Effector memory CD8-positive, alpha-beta T cell (primary cell): Measurements from ENCODE around the gene PLXNA4.

ENCODE experiments used
- ATAC-seq: fragments of 150-1000 bp; cut with Tn5 transposase; replicated peaks from 2 replicates; pipeline ENCODE4 v1.10.0; 2021; ENCODE audit warnings: mild to moderate bottlenecking, moderate library complexity
- DNase-seq, 3 experiments: peaks; one replicate each; pipeline ENCODE4 v3.0.0; 2021
- H3K27ac Mint-ChIP-seq, 2 donors: one replicate each; pipeline ENCODE4 v1.8.0; 2022; ENCODE audit warnings: mild to moderate bottlenecking in 2 of 2, mixed read lengths in 2 of 2, moderate library complexity in 2 of 2
- H3K27me3 Mint-ChIP-seq, 2 donors: one replicate each; pipeline ENCODE4 v1.8.0; 2022; ENCODE audit warnings: mixed read lengths in 2 of 2
- H3K36me3 Mint-ChIP-seq: one replicate; pipeline ENCODE4 v1.8.0; 2022; ENCODE audit warnings: mild to moderate bottlenecking, moderate library complexity, mixed read lengths; ENCODE audit not compliant: insufficient read depth
- H3K4me1 Mint-ChIP-seq, 2 donors: one replicate each; pipeline ENCODE4 v1.8.0; 2022; ENCODE audit warnings: low read depth in 2 of 2, mixed read lengths in 2 of 2
- H3K4me3 Mint-ChIP-seq, 2 donors: one replicate each; pipeline ENCODE4 v1.8.0; 2022; ENCODE audit warnings: mild to moderate bottlenecking in 2 of 2, mixed read lengths in 2 of 2, moderate library complexity in 2 of 2
- H3K9me3 Mint-ChIP-seq, 2 donors: one replicate each; pipeline ENCODE4 v1.8.0; 2022; ENCODE audit warnings: mixed read lengths in 2 of 2

Gene PLXNA4

DNA sequence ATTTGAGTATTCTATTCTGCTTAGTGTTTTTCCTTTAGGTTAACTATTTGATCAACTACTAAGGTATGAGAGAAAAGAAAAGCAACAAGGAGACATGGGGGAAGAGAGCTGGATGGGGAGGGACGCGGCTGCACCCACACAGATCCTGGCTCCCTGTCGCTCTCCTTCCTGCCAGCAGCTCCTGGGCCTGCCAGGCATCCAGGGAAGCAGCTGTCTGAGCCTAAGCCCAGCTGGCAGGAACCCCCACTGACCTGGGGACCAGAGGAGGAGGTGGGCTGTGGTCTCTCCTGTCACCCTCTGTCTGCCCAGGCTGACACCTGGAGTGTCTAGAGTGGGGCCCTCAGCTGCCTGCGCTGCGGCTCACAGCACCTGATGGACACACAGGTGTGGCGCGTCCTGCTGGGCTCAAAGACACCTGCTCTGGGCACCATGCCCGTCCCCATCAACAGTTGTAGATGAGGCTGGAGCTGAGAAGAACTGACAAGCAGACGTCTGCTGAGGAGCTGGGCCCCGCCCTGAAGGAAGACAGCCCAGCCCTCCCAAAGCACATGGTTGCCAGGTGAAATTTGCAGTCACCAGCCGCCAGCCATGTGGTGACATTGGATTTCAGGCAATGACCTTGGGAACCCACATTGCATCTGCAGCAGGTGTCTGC, 207.9 kb downstream of the PLXNA4 start:
- Mint-ChIP-seq H3K27ac (no peak overlapping the region), H3K4me1 (peaks cover 0 to 2% of the 10 kb centered on the region in 2 donors), H3K27me3 (peaks cover 44 to 49% of the 10 kb centered on the region in 2 donors), H3K9me3 (no peaks in the 10 kb centered on the region), H3K36me3 (no peaks in the 10 kb centered on the region), H3K4me3 (no peak overlapping the region)
- ATAC-seq (no peak), DNase-seq (no peak)

GRCh38 chr7:132367795-132368194, 208.5 kb downstream of the PLXNA4 start:
- DNase-seq (no peak), ATAC-seq (no peak)
- H3K4me1 Mint-ChIP-seq: peaks cover 0 to 2% of the 10 kb centered on the region in 2 donors

GRCh38 chr7:132367004-132367403, 209.3 kb downstream of the PLXNA4 start:
- ATAC-seq (no peak), DNase-seq (no peak)
- Mint-ChIP-seq H3K9me3 (no peaks in the 10 kb centered on the region), H3K36me3 (peaks cover 2% of the 10 kb centered on the region), H3K27ac (no peak overlapping the region), H3K4me1 (peaks cover 0 to 2% of the 10 kb centered on the region in 2 donors), H3K4me3 (no peak overlapping the region), H3K27me3 (peaks cover 44 to 49% of the 10 kb centered on the region in 2 donors)

More at GRCh38 chr7:132367795-132368194, 208.5 kb downstream of the PLXNA4 start:
- Mint-ChIP-seq H3K27me3 (peaks cover 44 to 49% of the 10 kb centered on the region in 2 donors), H3K36me3 (peaks cover 2% of the 10 kb centered on the region), H3K4me3 (no peak overlapping the region), H3K9me3 (no peaks in the 10 kb centered on the region), H3K27ac (no peak overlapping the region)

- DNase-seq (no peak), ATAC-seq (no peak)
- no peak overlapping the region for H3K4me3 Mint-ChIP-seq
- H3K27me3 Mint-ChIP-seq: peaks cover 41 to 57% of the 10 kb centered on the region in 2 donors
- H3K4me1 Mint-ChIP-seq: peaks cover 0 to 2% of the 10 kb centered on the region in 2 donors
- H3K9me3 Mint-ChIP-seq: no peaks in the 10 kb centered on the region
- H3K27ac Mint-ChIP-seq: no peak overlapping the region
- peaks cover 2% of the 10 kb centered on the region for H3K36me3 Mint-ChIP-seq
Observed at GRCh38 chr7:132364226-132364625, 212.0 kb downstream of the PLXNA4 start.

GRCh38 chr7:132362059-132362458, 214.2 kb downstream of the PLXNA4 start:
- H3K36me3 Mint-ChIP-seq: peaks cover 2% of the 10 kb centered on the region
- H3K4me1 Mint-ChIP-seq: peaks cover 0 to 2% of the 10 kb centered on the region in 2 donors
- peaks cover 25 to 43% of the 10 kb centered on the region in 2 donors for H3K27me3 Mint-ChIP-seq
- H3K27ac Mint-ChIP-seq: no peak overlapping the region
- ATAC-seq (no peak), DNase-seq (no peak)
- no peaks in the 10 kb centered on the region for H3K9me3 Mint-ChIP-seq
- H3K4me3 Mint-ChIP-seq: no peak overlapping the region

DNA sequence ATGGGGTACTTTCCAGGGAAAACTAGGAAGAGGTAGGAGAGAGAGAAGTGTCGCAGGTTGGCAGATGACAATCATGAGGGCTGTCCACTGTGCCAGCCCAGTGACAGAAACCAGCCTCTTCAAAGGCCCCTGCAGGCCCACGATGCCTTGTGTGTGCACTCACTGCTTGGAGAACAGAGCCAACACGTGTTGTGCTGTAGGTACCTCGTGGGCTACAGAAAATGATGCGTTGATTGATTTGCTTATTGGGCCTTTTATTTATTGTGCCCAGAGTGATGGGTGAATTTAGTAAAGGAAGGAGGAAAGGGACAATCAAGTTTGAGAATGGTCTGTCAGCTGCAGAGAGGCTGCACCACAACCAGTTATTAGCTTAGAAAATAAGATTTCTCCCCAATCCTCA, 215.1 kb downstream of the PLXNA4 start:
- peaks cover 2% of the 10 kb centered on the region for H3K36me3 Mint-ChIP-seq
- no peaks in the 10 kb centered on the region for H3K9me3 Mint-ChIP-seq
- H3K4me3 Mint-ChIP-seq: no peak overlapping the region
- peaks cover 24 to 48% of the 10 kb centered on the region in 2 donors for H3K27me3 Mint-ChIP-seq
- no peak overlapping the region for H3K27ac Mint-ChIP-seq
- ATAC-seq (no peak), DNase-seq (no peak)
- H3K4me1 Mint-ChIP-seq: peaks cover 0 to 2% of the 10 kb centered on the region in 2 donors

DNA sequence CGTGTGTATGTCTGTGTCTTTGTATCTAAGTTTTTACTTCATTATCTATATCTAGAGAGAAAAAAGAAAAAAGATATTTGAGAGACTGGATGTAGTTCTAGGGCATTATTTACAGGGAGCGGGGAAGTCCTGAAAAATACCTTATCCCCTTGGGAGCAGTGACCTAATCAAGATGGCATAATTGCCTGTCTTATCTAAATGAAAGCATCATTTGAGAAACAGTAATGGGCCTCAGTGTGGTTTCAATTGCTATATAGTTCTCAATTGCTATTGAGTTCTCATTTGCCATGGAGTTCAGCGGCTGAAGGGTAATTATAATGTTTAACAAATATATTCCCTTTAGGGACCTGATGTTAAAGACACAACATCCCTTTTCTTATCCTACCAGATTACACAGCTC, 216.5 kb downstream of the PLXNA4 start:
- DNase-seq (no peak), ATAC-seq (no peak)
- no peaks in the 10 kb centered on the region for H3K4me1 Mint-ChIP-seq
- no peak overlapping the region for H3K4me3 Mint-ChIP-seq
- peaks cover 2% of the 10 kb centered on the region for H3K36me3 Mint-ChIP-seq
- H3K27me3 Mint-ChIP-seq: peaks cover 22 to 50% of the 10 kb centered on the region in 2 donors
- H3K27ac Mint-ChIP-seq: no peak overlapping the region
- no peaks in the 10 kb centered on the region for H3K9me3 Mint-ChIP-seq

- Mint-ChIP-seq H3K4me3 (no peak overlapping the region), H3K36me3 (no peaks in the 10 kb centered on the region), H3K4me1 (no peaks in the 10 kb centered on the region), H3K9me3 (no peaks in the 10 kb centered on the region), H3K27ac (no peak overlapping the region), H3K27me3 (peaks cover 23 to 78% of the 10 kb centered on the region in 2 donors)
- ATAC-seq (no peak), DNase-seq (no peak)
Observed at GRCh38 chr7:132355048-132355447, 221.2 kb downstream of the PLXNA4 start.

DNA sequence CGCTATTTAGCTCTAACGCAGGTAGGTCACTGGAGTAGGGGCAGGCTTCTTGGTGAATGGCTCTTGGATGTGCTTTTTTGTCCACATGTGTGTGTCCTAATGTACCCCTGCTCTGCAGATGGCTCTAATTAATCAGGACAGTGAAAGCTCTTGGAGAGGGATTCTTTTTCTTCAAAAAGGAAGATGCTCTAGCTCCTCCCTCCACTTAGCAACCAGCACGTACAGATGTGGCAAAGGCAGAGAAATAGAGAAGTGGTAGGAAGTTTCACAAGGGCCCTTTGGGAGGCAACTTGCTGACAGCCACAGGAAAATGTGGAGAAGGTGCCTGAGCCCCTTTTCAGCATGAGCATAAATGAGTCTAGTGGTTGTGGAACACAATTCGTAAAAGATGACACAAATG, 221.7 kb downstream of the PLXNA4 start:
- Mint-ChIP-seq H3K4me1 (no peaks in the 10 kb centered on the region), H3K27me3 (peaks cover 23 to 80% of the 10 kb centered on the region in 2 donors), H3K36me3 (no peaks in the 10 kb centered on the region), H3K9me3 (no peaks in the 10 kb centered on the region), H3K4me3 (no peak overlapping the region), H3K27ac (no peak overlapping the region)
- DNase-seq (no peak), ATAC-seq (no peak)

- DNase-seq: no peak
- Mint-ChIP-seq H3K4me1 (no peaks in the 10 kb centered on the region), H3K9me3 (no peaks in the 10 kb centered on the region), H3K4me3 (no peak overlapping the region), H3K27ac (no peak overlapping the region), H3K36me3 (no peaks in the 10 kb centered on the region), H3K27me3 (peaks cover 23 to 86% of the 10 kb centered on the region in 2 donors)
- ATAC-seq: no peak
Observed at GRCh38 chr7:132353936-132354335, 222.3 kb downstream of the PLXNA4 start.

DNA sequence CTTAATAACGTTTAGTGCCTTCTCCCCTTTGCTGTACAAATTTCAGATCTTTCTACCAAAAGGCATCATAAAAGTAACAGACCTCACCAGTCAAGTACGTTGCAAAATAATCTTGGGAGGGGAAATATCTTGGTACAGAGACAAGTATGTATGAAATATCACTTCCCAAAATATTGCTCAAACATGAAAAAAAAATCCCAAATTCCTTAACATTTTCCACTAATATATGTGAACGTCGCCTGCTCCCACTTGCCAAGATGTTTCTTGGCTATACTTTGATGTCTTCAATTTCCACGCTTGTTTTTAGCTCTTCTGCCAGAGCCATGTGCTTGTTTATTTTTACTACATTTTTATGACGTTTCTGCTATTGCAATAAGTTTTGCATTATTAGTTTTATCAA, 223.5 kb downstream of the PLXNA4 start:
- Mint-ChIP-seq H3K4me3 (no peak overlapping the region), H3K27me3 (peaks cover 31 to 97% of the 10 kb centered on the region in 2 donors), H3K27ac (no peak overlapping the region), H3K36me3 (no peaks in the 10 kb centered on the region), H3K4me1 (no peaks in the 10 kb centered on the region), H3K9me3 (no peaks in the 10 kb centered on the region)
- ATAC-seq (no peak), DNase-seq (no peak)

- Mint-ChIP-seq H3K36me3 (no peaks in the 10 kb centered on the region), H3K4me3 (no peak overlapping the region), H3K27ac (no peak overlapping the region), H3K4me1 (no peaks in the 10 kb centered on the region), H3K9me3 (no peaks in the 10 kb centered on the region), H3K27me3 (peaks cover 33 to 97% of the 10 kb centered on the region in 2 donors)
- DNase-seq (no peak), ATAC-seq (no peak)
Observed at GRCh38 chr7:132351954-132352499, 224.2 kb downstream of the PLXNA4 start.

DNA sequence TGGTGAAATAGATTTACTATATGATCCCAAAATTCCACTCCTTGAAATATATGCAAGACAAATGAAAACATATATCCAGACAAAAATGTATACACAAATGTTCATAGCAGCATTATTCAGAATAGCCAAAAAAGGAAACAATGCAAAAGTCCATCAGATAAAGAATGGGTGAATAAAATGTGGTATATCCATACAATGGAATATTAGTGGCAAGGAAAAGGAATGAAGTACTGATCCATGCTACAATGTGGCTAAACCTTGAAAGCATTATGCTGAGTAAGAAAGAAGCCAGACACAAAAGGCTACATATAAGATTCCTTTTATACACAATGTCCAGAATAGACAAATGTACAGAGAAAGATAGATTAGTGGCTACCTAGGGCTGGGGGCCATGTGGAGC, 225.5 kb downstream of the PLXNA4 start:
- Mint-ChIP-seq H3K9me3 (no peaks in the 10 kb centered on the region), H3K4me3 (no peak overlapping the region), H3K27ac (no peak overlapping the region), H3K36me3 (no peaks in the 10 kb centered on the region), H3K27me3 (peaks cover 38 to 97% of the 10 kb centered on the region in 2 donors), H3K4me1 (no peaks in the 10 kb centered on the region)
- DNase-seq (no peak), ATAC-seq (no peak)

DNA sequence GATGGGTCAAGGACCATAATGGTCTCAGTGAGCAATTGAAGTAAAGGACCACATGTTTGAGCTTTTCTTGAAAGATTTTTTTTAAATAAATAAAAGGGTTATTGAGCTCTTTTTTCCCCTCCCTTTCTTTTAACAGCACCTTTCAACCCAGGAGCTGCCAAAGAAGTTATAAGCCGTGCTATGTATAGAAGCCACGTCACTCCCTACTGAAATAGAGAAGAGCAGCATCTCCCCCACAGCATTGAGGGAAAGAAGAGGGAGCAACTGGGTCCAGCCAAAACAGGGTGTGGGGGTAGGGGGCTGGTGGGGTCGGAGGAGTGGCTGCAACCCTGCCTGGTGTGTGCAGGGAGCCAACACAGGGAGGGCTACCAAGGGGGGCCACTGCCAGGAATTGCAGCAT, 227.2 kb downstream of the PLXNA4 start:
- no peak for ATAC-seq
- no peak for DNase-seq
- Mint-ChIP-seq H3K27me3 (peaks cover 33 to 92% of the 10 kb centered on the region in 2 donors), H3K36me3 (no peaks in the 10 kb centered on the region), H3K27ac (no peak overlapping the region), H3K4me1 (no peaks in the 10 kb centered on the region), H3K9me3 (no peaks in the 10 kb centered on the region), H3K4me3 (no peak overlapping the region)
